Endothelial cell of umbilical vein (primary cell): Measurements from ENCODE around the gene NOTCH1. TPM values are rescaled to one million over a fixed set of nuclear protein-coding genes. Genes with fewer than 3 reads are reported as not detected.

Source experiments
- BruUV-seq: library from RNA; stranded (reverse); fragments of 400-500 nt; replicated peaks from 2 replicates; lab custom pipeline; 2021; lab: Mats Ljungman, UMichigan
- CTCF ChIA-PET: fragments of 300-600, 350-600 bp; sonication (Branson Sonifier 250); formaldehyde crosslinking; loops from one replicate; lab custom pipeline; 2021; ENCODE audit warnings: antibody characterized with exemption, inconsistent platforms; lab: Charles Lee
- POLR2A ChIA-PET: fragments of 300-600, 350-600 bp; sonication (Branson Sonifier 250); formaldehyde crosslinking; loops from one replicate; lab custom pipeline; 2021; ENCODE audit warnings: antibody characterized with exemption, inconsistent platforms; lab: Charles Lee
- DNase-seq: peaks from one replicate; pipeline ENCODE4 v3.0.0-alpha.2; 2011; ENCODE audit warnings: low read depth, low spot score
- FAIRE-seq: peaks from 2 replicates; lab custom pipeline; 2011; peaks lifted over from hg19 to GRCh38; lab: Jason Lieb, UNC
- H2AFZ ChIP-seq: 2 replicates; pipeline ENCODE4 v1.6.0; 2012; ENCODE audit warnings: low read depth, low read length, control low read depth, inconsistent platforms
- H3K27ac ChIP-seq: 2 replicates; pipeline ENCODE4 v1.5.1; 2011; ENCODE audit warnings: low read depth, mild to moderate bottlenecking, control low read depth, low read length, moderate library complexity; ENCODE audit not compliant: insufficient read depth
- H3K27me3 ChIP-seq, 2 experiments: 2 replicates each; pipeline versions ENCODE4 v1.6.0 to v1.6.1; 2011; ENCODE audit warnings: low read length in 2 of 2, mixed read lengths in 1 of 2; ENCODE audit not compliant: control insufficient read depth in 2 of 2, insufficient read depth in 2 of 2
- H3K36me3 ChIP-seq, 2 experiments: 2 replicates in 1 of 2; 3 replicates in 1 of 2; pipeline ENCODE4 v1.5.1; 2011; ENCODE audit warnings: low read length in 2 of 2, mild to moderate bottlenecking in 1 of 2, moderate library complexity in 1 of 2; ENCODE audit not compliant: control insufficient read depth in 2 of 2, insufficient read depth in 2 of 2; ENCODE audit errors: extremely low read depth in 1 of 2
- H3K4me1 ChIP-seq: 3 replicates; pipeline ENCODE4 v1.5.1; 2011; ENCODE audit warnings: mild to moderate bottlenecking, low read length; ENCODE audit not compliant: control insufficient read depth, insufficient read depth; ENCODE audit errors: extremely low read depth
- H3K4me2 ChIP-seq: 2 replicates; pipeline ENCODE4 v1.6.1; 2011; ENCODE audit warnings: low read length, control low read depth, mixed read lengths; ENCODE audit not compliant: insufficient read depth
- H3K4me3 ChIP-seq, 3 experiments: fragments of 200-600 bp in 1 of 3; sonication (generic), shearing (Covaris generic) in 1 of 3; replicated peaks in 1 of 3; 2 replicates each; pipeline ENCODE4 v1.5.1; 2011 to 2016; ENCODE audit warnings: control low read depth in 3 of 3, low read length in 3 of 3, mild to moderate bottlenecking in 2 of 3, inconsistent platforms in 1 of 3, low read depth in 1 of 3, moderate library complexity in 1 of 3; ENCODE audit not compliant: insufficient read depth in 1 of 3
- H3K79me2 ChIP-seq: 2 replicates; pipeline ENCODE4 v1.6.0; 2012; ENCODE audit warnings: low read length, inconsistent platforms; ENCODE audit not compliant: control insufficient read depth, insufficient read depth
- H3K9ac ChIP-seq: replicated peaks from 2 replicates; pipeline ENCODE3; 2011; ENCODE audit warnings: low read length, control low read depth; ENCODE audit not compliant: insufficient read depth; ENCODE audit errors: extremely low read depth
- H3K9me1 ChIP-seq: replicated peaks from 3 replicates; pipeline ENCODE4 v1.6.0; 2011; ENCODE audit warnings: mild to moderate bottlenecking, low read length; ENCODE audit not compliant: control insufficient read depth, insufficient read depth; ENCODE audit errors: extremely low read depth
- H3K9me3 ChIP-seq: replicated peaks from 2 replicates; pipeline ENCODE4 v1.5.1; 2012; ENCODE audit warnings: low read length, inconsistent platforms; ENCODE audit not compliant: control insufficient read depth, insufficient read depth
- H4K20me1 ChIP-seq: replicated peaks from 2 replicates; pipeline ENCODE3; 2011; ENCODE audit warnings: mild to moderate bottlenecking, low read length; ENCODE audit not compliant: control insufficient read depth, insufficient read depth; ENCODE audit errors: extremely low read depth
- EZH2 ChIP-seq: IDR thresholded peaks from 2 replicates; pipeline ENCODE4 v1.6.1; 2012; ENCODE audit warnings: borderline replicate concordance, low read depth, mild to moderate bottlenecking, moderate library complexity, low read length, inconsistent platforms; ENCODE audit not compliant: severe bottlenecking
- GATA2 ChIP-seq: IDR thresholded peaks from 2 replicates; pipeline ENCODE4 v1.7.0; 2011; ENCODE audit warnings: low read depth, mild to moderate bottlenecking, moderate library complexity, mixed read lengths, low read length; ENCODE audit not compliant: insufficient read length, insufficient read depth
- JUN ChIP-seq: IDR thresholded peaks from 2 replicates; pipeline ENCODE4 v1.6.1; 2011; ENCODE audit warnings: borderline replicate concordance, low read depth; ENCODE audit not compliant: insufficient read length, insufficient read depth
- POLR2A ChIP-seq: IDR thresholded peaks from 2 replicates; pipeline ENCODE4 v1.6.1; 2012; ENCODE audit warnings: low read depth, mild to moderate bottlenecking, control low read depth, low read length
- POLR2AphosphoS5 ChIP-seq: IDR thresholded peaks from 2 replicates; pipeline ENCODE4 v1.6.1; 2012; ENCODE audit warnings: low read depth, mild to moderate bottlenecking, control low read depth, low read length, moderate library complexity; ENCODE audit not compliant: insufficient read depth
- dilution Hi-C: fragments of 300-500 bp; cut with MboI; formaldehyde crosslinking; loops from one replicate; pipeline ENCODE4 v1.15.0; 2019; ENCODE audit warnings: low sequenced_read_pairs; ENCODE audit not compliant: extremely low pct_ligation_motif_present
- intact Hi-C: fragments of 100-400 bp; cut with micrococcal nuclease; formaldehyde crosslinking; loops from one replicate; pipeline ENCODE4 v1.10.0; 2022
- polyA plus RNA-seq, 4 experiments: library from polyadenylated mRNA; depleted of rRNA in 3 of 4; stranded (reverse) in 3 of 4; unstranded in 1 of 4; fragments of >200 nt; gene quantifications; 2 replicates each; pipeline versions ENCODE4 v1.2.1 to v1.2.3, GENCODE V29; 2011 to 2012; ENCODE audit warnings: missing spikeins in 1 of 4
- total RNA-seq: library from RNA; stranded (reverse); gene quantifications from 2 replicates; pipeline ENCODE4 v1.2.3, GENCODE V29; 2021
- TF ChIP-seq, protein P1 (sequence below), 2 donors: IDR thresholded peaks; 1 replicate in 1 of 2; 2 replicates in 1 of 2; pipeline ENCODE4 v1.5.1; 2011; ENCODE audit warnings: low read length in 2 of 2, mild to moderate bottlenecking in 2 of 2, moderate library complexity in 2 of 2, control low read depth in 1 of 2, inconsistent platforms in 1 of 2, low read depth in 1 of 2; ENCODE audit not compliant: insufficient read depth in 1 of 2; ENCODE audit errors: extremely low read depth in 1 of 2

The NOTCH1 gene
- total and polyA plus RNA-seq, 2 donors (not counting 3 experiments of a cell fraction or from before 2014, with no cell fraction given): 31.7 to 153 TPM

DNA sequence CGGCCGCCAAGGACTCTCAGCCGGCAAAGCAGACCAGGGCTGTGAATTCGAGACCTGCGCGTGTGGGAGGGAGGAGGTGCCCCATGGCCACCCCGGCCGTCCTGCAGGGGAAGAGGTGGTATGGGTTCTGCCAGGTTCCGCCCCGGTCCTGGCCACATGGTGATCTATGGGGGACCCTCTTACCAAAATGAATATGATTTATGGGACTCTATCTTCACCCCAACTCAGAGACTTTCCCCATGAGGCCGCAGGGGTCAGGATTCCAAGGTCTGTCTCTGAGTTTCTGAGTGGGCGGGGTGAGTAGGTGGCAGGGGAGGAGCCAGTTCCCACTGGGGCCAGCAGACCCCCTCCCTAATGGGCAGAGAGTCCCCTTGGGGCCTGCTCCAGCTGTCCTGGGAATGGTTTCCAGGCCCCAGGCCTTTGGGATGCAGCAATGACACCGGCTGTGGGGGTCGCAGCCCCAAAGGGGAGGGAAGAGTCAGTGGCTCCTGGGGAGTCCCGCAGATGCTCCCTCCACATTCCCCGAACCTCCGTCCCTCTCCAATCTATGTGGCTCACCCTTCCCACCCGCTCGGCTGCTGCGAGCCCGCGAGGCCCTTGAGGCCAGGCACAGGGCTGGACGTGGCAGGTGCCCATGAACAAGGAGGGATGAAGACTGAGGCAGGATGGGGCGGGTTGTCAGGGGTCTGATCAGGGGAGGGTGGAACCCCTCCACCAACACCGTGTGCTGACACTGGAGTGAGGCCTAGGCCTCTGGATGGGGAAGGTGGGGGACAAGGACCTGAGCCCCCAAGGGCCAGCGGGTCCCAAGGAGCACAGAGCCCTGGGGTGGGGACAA lies 20.1 kb upstream of the NOTCH1 start:
- TF ChIP-seq, protein P1, sequence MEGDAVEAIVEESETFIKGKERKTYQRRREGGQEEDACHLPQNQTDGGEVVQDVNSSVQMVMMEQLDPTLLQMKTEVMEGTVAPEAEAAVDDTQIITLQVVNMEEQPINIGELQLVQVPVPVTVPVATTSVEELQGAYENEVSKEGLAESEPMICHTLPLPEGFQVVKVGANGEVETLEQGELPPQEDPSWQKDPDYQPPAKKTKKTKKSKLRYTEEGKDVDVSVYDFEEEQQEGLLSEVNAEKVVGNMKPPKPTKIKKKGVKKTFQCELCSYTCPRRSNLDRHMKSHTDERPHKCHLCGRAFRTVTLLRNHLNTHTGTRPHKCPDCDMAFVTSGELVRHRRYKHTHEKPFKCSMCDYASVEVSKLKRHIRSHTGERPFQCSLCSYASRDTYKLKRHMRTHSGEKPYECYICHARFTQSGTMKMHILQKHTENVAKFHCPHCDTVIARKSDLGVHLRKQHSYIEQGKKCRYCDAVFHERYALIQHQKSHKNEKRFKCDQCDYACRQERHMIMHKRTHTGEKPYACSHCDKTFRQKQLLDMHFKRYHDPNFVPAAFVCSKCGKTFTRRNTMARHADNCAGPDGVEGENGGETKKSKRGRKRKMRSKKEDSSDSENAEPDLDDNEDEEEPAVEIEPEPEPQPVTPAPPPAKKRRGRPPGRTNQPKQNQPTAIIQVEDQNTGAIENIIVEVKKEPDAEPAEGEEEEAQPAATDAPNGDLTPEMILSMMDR (IDR thresholded peaks at IDR 0.05; ENCODE audit: extremely low read depth in 1 of 2, insufficient read depth in 1 of 2, low read depth in 1 of 2, low read length in 2 of 2): no peak
- TF ChIP-seq GATA2 (no peak), JUN (no peak), POLR2AphosphoS5 (no peak), POLR2A (no peak), EZH2 (no peak)
- no peak overlapping the region for H2AFZ ChIP-seq
- POLR2A ChIA-PET: no interaction called here

More for the DNA sequence above, 20.1 kb upstream of the NOTCH1 start:
- H4K20me1 ChIP-seq: no peaks in the 10 kb centered on the region
- BruUV-seq: no TSS peak
- no peak overlapping the region for H3K4me3 ChIP-seq
- CTCF ChIA-PET: interaction anchor here (1.9 kb wide), 1 partner anchor 14 kb away, joined by 6 read pairs; no protein-coding TSS in a partner anchor
- intact Hi-C loops (loop anchor here (5.0 kb wide), 1 partner anchor 36 kb away; no protein-coding TSS in a partner anchor), dilution Hi-C loops (no loop called here)
- H3K9ac ChIP-seq: no peak overlapping the region
- H3K9me3 ChIP-seq: no peaks in the 10 kb centered on the region
- H3K9me1 ChIP-seq: no peaks in the 10 kb centered on the region
- DNase-seq (no peak), FAIRE-seq (no peak)
- H3K4me2 ChIP-seq: no peak overlapping the region
- H3K27ac ChIP-seq: no peak overlapping the region
- H3K27me3 ChIP-seq: no peaks in the 10 kb centered on the region
- no peaks in the 10 kb centered on the region for H3K79me2 ChIP-seq
- H3K4me1 ChIP-seq: peaks cover 12% of the 10 kb centered on the region
- H3K36me3 ChIP-seq: no peaks in the 10 kb centered on the region
